Measurements from ENCODE around the gene MFN2.

- TF ChIP-seq, protein P1, sequence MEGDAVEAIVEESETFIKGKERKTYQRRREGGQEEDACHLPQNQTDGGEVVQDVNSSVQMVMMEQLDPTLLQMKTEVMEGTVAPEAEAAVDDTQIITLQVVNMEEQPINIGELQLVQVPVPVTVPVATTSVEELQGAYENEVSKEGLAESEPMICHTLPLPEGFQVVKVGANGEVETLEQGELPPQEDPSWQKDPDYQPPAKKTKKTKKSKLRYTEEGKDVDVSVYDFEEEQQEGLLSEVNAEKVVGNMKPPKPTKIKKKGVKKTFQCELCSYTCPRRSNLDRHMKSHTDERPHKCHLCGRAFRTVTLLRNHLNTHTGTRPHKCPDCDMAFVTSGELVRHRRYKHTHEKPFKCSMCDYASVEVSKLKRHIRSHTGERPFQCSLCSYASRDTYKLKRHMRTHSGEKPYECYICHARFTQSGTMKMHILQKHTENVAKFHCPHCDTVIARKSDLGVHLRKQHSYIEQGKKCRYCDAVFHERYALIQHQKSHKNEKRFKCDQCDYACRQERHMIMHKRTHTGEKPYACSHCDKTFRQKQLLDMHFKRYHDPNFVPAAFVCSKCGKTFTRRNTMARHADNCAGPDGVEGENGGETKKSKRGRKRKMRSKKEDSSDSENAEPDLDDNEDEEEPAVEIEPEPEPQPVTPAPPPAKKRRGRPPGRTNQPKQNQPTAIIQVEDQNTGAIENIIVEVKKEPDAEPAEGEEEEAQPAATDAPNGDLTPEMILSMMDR (IDR thresholded peaks at IDR 0.05): no peak
- no peak for TF ChIP-seq EZH2phosphoT487 (IDR thresholded peaks at IDR 0.05)
These were observed 73.7 kb downstream of the MFN2 start for GRCh38 chr1:12053752-12054548.
